Measurements from ENCODE around the gene EPHB2.

DNA sequence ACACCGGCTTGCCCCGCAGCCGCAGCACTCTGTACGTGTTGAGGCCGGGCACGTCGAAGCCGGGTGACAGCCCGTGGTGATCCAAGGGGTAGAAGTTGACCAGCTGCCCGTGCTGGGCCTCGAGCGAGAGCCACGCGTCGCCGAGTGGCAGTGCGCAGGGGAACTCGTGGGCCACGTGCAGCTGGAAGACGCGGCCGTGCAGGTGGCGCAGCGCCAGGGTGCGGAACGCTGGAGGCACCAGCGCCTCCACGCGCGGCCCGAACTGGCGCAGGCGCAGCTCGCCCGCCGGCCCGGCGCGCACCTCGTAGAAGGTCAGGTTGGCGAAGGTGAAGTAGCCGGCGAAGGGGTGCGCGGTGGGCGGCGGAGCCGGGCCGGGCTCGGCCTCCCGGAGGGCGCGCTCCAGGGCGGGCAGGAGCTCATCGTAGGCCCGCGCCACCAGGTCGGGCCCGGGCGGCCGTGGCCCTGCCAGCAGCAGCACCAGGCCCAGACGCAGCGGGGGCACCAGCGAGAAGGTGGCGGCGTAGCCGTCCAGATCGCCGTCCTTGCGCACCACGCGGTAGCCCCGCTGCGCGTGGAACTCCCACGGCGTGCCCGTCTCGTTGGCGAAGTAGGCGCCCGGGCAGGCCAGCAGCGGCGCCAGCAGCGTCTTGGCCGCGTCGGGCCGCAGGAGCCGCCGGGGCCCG, 242.6 kb downstream of the EPHB2 start:
- TF ChIP-seq, protein P1, sequence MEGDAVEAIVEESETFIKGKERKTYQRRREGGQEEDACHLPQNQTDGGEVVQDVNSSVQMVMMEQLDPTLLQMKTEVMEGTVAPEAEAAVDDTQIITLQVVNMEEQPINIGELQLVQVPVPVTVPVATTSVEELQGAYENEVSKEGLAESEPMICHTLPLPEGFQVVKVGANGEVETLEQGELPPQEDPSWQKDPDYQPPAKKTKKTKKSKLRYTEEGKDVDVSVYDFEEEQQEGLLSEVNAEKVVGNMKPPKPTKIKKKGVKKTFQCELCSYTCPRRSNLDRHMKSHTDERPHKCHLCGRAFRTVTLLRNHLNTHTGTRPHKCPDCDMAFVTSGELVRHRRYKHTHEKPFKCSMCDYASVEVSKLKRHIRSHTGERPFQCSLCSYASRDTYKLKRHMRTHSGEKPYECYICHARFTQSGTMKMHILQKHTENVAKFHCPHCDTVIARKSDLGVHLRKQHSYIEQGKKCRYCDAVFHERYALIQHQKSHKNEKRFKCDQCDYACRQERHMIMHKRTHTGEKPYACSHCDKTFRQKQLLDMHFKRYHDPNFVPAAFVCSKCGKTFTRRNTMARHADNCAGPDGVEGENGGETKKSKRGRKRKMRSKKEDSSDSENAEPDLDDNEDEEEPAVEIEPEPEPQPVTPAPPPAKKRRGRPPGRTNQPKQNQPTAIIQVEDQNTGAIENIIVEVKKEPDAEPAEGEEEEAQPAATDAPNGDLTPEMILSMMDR (IDR thresholded peaks at IDR 0.05): no peak
- no peak for TF ChIP-seq POLR2A (IDR thresholded peaks at IDR 0.05)
